Measurements from ENCODE around the gene TMEM141.

DNA sequence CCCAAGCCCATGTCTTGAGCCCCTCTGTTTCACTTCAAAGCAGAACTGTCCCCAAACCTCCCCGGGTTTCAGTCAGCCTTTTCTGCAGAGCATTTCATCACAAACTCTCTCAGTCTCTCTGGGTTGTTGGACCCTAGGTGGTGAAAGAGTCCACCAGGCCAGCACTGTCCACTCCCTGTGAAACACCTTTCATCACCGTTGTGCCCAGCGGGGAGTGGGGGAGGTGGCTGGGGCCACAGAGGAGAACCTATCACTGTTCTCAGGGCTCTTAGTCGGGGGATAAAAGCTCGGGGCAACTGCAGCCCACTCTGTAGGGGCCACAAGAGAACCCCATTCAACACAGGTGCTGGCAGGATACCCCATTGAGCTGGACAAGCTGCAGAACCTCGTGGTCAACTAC lies 11.2 kb downstream of the TMEM141 start:
- no peak for TF ChIP-seq POLR2A (IDR thresholded peaks at IDR 0.05)
- TF ChIP-seq, protein P1, sequence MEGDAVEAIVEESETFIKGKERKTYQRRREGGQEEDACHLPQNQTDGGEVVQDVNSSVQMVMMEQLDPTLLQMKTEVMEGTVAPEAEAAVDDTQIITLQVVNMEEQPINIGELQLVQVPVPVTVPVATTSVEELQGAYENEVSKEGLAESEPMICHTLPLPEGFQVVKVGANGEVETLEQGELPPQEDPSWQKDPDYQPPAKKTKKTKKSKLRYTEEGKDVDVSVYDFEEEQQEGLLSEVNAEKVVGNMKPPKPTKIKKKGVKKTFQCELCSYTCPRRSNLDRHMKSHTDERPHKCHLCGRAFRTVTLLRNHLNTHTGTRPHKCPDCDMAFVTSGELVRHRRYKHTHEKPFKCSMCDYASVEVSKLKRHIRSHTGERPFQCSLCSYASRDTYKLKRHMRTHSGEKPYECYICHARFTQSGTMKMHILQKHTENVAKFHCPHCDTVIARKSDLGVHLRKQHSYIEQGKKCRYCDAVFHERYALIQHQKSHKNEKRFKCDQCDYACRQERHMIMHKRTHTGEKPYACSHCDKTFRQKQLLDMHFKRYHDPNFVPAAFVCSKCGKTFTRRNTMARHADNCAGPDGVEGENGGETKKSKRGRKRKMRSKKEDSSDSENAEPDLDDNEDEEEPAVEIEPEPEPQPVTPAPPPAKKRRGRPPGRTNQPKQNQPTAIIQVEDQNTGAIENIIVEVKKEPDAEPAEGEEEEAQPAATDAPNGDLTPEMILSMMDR (IDR thresholded peaks at IDR 0.05): no peak
